ACHN (cell line): ENCODE results near the gene KCNJ9.
A peak's percentile ranks its signal among the peaks of the same experiment; 100 is the strongest.
"Not testable (repeated sequence)": the region's sequence is repeated elsewhere in the genome, so short reads cannot be mapped to it uniquely, and the experiment has no call there.

Experiments
- DNase-seq: peaks from one replicate; pipeline ENCODE4 v3.0.0-alpha.2; 2015
- in situ Hi-C: cut with HindIII; loops from 2 replicates; pipeline ENCODE4 v1.10.0; 2017; ENCODE audit warnings: low sequenced_read_pairs, low pct_ligation_motif_present, low pct_unique_long_range_greater_than_20kb

Gene KCNJ9

GRCh38 chr1:160116283-160117147, 35.2 kb downstream of the KCNJ9 start:
- DNase-seq, result no peak
- in situ Hi-C loops, result no loop called here

- in situ Hi-C loops, result no loop called here
- DNase-seq, result no peak
These were observed 36.0 kb downstream of the KCNJ9 start for GRCh38 chr1:160117300-160117699.

GRCh38 chr1:160117709-160118183, 36.4 kb downstream of the KCNJ9 start:
- in situ Hi-C loops, result no loop called here
- no peak for DNase-seq

GRCh38 chr1:160118928-160119327, 37.6 kb downstream of the KCNJ9 start:
- in situ Hi-C loops, result no loop called here
- no peak for DNase-seq

GRCh38 chr1:160120797-160121196, 39.5 kb downstream of the KCNJ9 start:
- DNase-seq, result no peak
- in situ Hi-C loops, result no loop called here

GRCh38 chr1:160121388-160121787, 40.0 kb downstream of the KCNJ9 start:
- no peak for DNase-seq
- in situ Hi-C loops, result no loop called here

- in situ Hi-C loops, result no loop called here
- no peak for DNase-seq
These were observed 41.7 kb downstream of the KCNJ9 start for GRCh38 chr1:160122978-160123495.

GRCh38 chr1:160123726-160124125, 42.4 kb downstream of the KCNJ9 start:
- no peak for DNase-seq
- in situ Hi-C loops, result no loop called here

- in situ Hi-C loops, result no loop called here
- DNase-seq, result peak; percentile 99
These were observed 43.6 kb downstream of the KCNJ9 start for GRCh38 chr1:160124705-160125478.

- DNase-seq, result peak; percentile 58
- in situ Hi-C loops, result no loop called here
These were observed 44.4 kb downstream of the KCNJ9 start for GRCh38 chr1:160125746-160126145.

- DNase-seq, in situ Hi-C loops: not testable (repeated sequence)
These were observed 45.0 kb downstream of the KCNJ9 start for GRCh38 chr1:160126342-160126741.

GRCh38 chr1:160127381-160127780, 46.0 kb downstream of the KCNJ9 start:
- in situ Hi-C loops, result no loop called here
- DNase-seq, result no peak

GRCh38 chr1:160127865-160128523, 46.7 kb downstream of the KCNJ9 start:
- peak; percentile 40 for DNase-seq
- in situ Hi-C loops, result no loop called here

- DNase-seq, result no peak
- in situ Hi-C loops, result no loop called here
These were observed 47.3 kb downstream of the KCNJ9 start for GRCh38 chr1:160128636-160129035.

GRCh38 chr1:160129046-160129445, 47.7 kb downstream of the KCNJ9 start:
- in situ Hi-C loops, result no loop called here
- DNase-seq, result peak; percentile 58

GRCh38 chr1:160129558-160129957, 48.2 kb downstream of the KCNJ9 start:
- in situ Hi-C loops, result no loop called here
- no peak for DNase-seq

GRCh38 chr1:160129966-160130365, 48.6 kb downstream of the KCNJ9 start:
- no peak for DNase-seq
- in situ Hi-C loops, result no loop called here

GRCh38 chr1:160130486-160130885, 49.1 kb downstream of the KCNJ9 start:
- DNase-seq, result no peak
- in situ Hi-C loops, result no loop called here

- in situ Hi-C loops, result no loop called here
These were observed 49.6 kb downstream of the KCNJ9 start for GRCh38 chr1:160130939-160131338.

More at GRCh38 chr1:160130939-160131338, 49.6 kb downstream of the KCNJ9 start:
- DNase-seq, result no peak
